ENCODE measurements around the gene GLIS1. TPM values are rescaled to one million over a fixed set of nuclear protein-coding genes. Genes with fewer than 3 reads are reported as not detected.

The GLIS1 gene
- polyA plus RNA-seq, 3 donors: not detected

- no peak overlapping the region for H3K4me3 ChIP-seq (replicated peaks in 1 of 3; ENCODE audit: low read depth in 2 of 3, low read length in 3 of 3)
- no peaks in the 10 kb centered on the region for H3K9me3 ChIP-seq (replicated peaks in 1 of 2; ENCODE audit: control insufficient read depth in 1 of 2, insufficient read depth in 1 of 2, low read length in 2 of 2)
- intact Hi-C loops (cut with micrococcal nuclease): no loop called here
- no peak for DNase-seq
- no peaks in the 10 kb centered on the region for H3K4me1 ChIP-seq (ENCODE audit: control insufficient read depth in 1 of 2, insufficient read depth in 2 of 2, low read length in 2 of 2)
- H3K27ac ChIP-seq (ENCODE audit: low read depth in 1 of 2, low read length in 2 of 2): no peak overlapping the region
- H2AFZ ChIP-seq (ENCODE audit: insufficient read depth, low read depth, low read length, poor library complexity, severe bottlenecking): no peak overlapping the region
- WGBS (ENCODE audit: insufficient coverage): no CpG with 5 or more reads among the region's 1 CpG
- H3K4me3 Mint-ChIP-seq: no peak overlapping the region
- H3K27me3 Mint-ChIP-seq (ENCODE audit: low read depth in 3 of 3): no peaks in the 10 kb centered on the region
- TF ChIP-seq CTCF (IDR thresholded peaks at IDR 0.05): no peak
- H3K79me2 ChIP-seq (ENCODE audit: insufficient read depth, low read length): no peaks in the 10 kb centered on the region
- peaks cover 48 to 51% of the 10 kb centered on the region in 2 donors for H3K36me3 Mint-ChIP-seq
- peaks cover 22 to 69% of the 10 kb centered on the region in 2 donors for H3K36me3 ChIP-seq (replicated peaks in 1 of 2; ENCODE audit: control insufficient read depth in 1 of 2, insufficient read depth in 2 of 2, low read length in 2 of 2)
- H3K27me3 ChIP-seq (ENCODE audit: control insufficient read depth in 2 of 2, insufficient read depth in 2 of 2, low read length in 2 of 2): no peaks in the 10 kb centered on the region
- no peak overlapping the region for H3K4me2 ChIP-seq (replicated peaks; ENCODE audit: extremely low read depth, low read length, poor library complexity, severe bottlenecking)
- no peaks in the 10 kb centered on the region for H3K4me1 Mint-ChIP-seq
- no peaks in the 10 kb centered on the region for H4K20me1 ChIP-seq (ENCODE audit: insufficient read depth, low read length)
- H3K9ac ChIP-seq (ENCODE audit: insufficient read depth, low read length, poor library complexity, severe bottlenecking): no peak overlapping the region
- peaks cover 0 to 3% (median 0%) of the 10 kb centered on the region in 7 donors for H3K9me3 Mint-ChIP-seq
- peak overlapping the region in 1 of 7 donors; percentile 63 for H3K27ac Mint-ChIP-seq
These were observed 38.3 kb upstream of the GLIS1 start for GRCh38 chr1:53777272-53777671.

GRCh38 chr1:53771648-53772047 is 32.7 kb upstream of the GLIS1 start:
- no peaks in the 10 kb centered on the region for H3K27me3 ChIP-seq (ENCODE audit: control insufficient read depth in 2 of 2, insufficient read depth in 2 of 2, low read length in 2 of 2)
- H3K27me3 Mint-ChIP-seq (ENCODE audit: low read depth in 3 of 3): no peaks in the 10 kb centered on the region
- H3K9me3 ChIP-seq (replicated peaks in 1 of 2; ENCODE audit: control insufficient read depth in 1 of 2, insufficient read depth in 1 of 2, low read length in 2 of 2): no peaks in the 10 kb centered on the region
- H3K36me3 ChIP-seq (replicated peaks in 1 of 2; ENCODE audit: control insufficient read depth in 1 of 2, insufficient read depth in 2 of 2, low read length in 2 of 2): peaks cover 42 to 67% of the 10 kb centered on the region in 2 donors
- WGBS (ENCODE audit: insufficient coverage): no CpG with 5 or more reads among the region's 2 CpGs
- H2AFZ ChIP-seq (ENCODE audit: insufficient read depth, low read depth, low read length, poor library complexity, severe bottlenecking): no peak overlapping the region
- intact Hi-C loops (cut with micrococcal nuclease): no loop called here
- peaks cover 57% of the 10 kb centered on the region in 2 donors for H3K36me3 Mint-ChIP-seq
- H3K27ac Mint-ChIP-seq: no peak overlapping the region
- H3K27ac ChIP-seq (ENCODE audit: low read depth in 1 of 2, low read length in 2 of 2): no peak overlapping the region
- no peak overlapping the region for H3K4me3 ChIP-seq (replicated peaks in 1 of 3; ENCODE audit: low read depth in 2 of 3, low read length in 3 of 3)
- no peak for DNase-seq
- TF ChIP-seq CTCF (IDR thresholded peaks at IDR 0.05): no peak
- no peaks in the 10 kb centered on the region for H4K20me1 ChIP-seq (ENCODE audit: insufficient read depth, low read length)
- no peaks in the 10 kb centered on the region for H3K9me3 Mint-ChIP-seq
- H3K4me3 Mint-ChIP-seq: no peak overlapping the region
- no peaks in the 10 kb centered on the region for H3K4me1 ChIP-seq (ENCODE audit: control insufficient read depth in 1 of 2, insufficient read depth in 2 of 2, low read length in 2 of 2)
- no peak overlapping the region for H3K9ac ChIP-seq (ENCODE audit: insufficient read depth, low read length, poor library complexity, severe bottlenecking)
- no peaks in the 10 kb centered on the region for H3K79me2 ChIP-seq (ENCODE audit: insufficient read depth, low read length)
- no peaks in the 10 kb centered on the region for H3K4me1 Mint-ChIP-seq
- no peak overlapping the region for H3K4me2 ChIP-seq (replicated peaks; ENCODE audit: extremely low read depth, low read length, poor library complexity, severe bottlenecking)
